ENCODE results near the gene PRKCE. TPM values are rescaled to one million over a fixed set of nuclear protein-coding genes. Genes with fewer than 3 reads are reported as not detected.

Gene PRKCE
- total RNA-seq, 4 donors from 2014 or later = 20.0 to 29.7 (median 25.2) TPM

GRCh38 chr2:45814488-45814887 lies 163.0 kb downstream of the PRKCE start:
- TF ChIP-seq CTCF (IDR thresholded peaks at IDR 0.05) = no peak
- TF ChIP-seq POLR2A (IDR thresholded peaks at IDR 0.05) = no peak
- Histone ChIP-seq H3K27me3 (no peaks in the 10 kb centered on the region), H3K9me3 (no peaks in the 10 kb centered on the region), H3K4me3 (no peak overlapping the region), H3K4me1 (no peaks in the 10 kb centered on the region), H3K27ac (peak overlapping the region in 1 of 4 donors; percentile 6), H3K36me3 (no peaks in the 10 kb centered on the region)
- no peak for DNase-seq

- no peak for TF ChIP-seq CTCF (IDR thresholded peaks at IDR 0.05)
- no peak for TF ChIP-seq POLR2A (IDR thresholded peaks at IDR 0.05)
- Histone ChIP-seq H3K27me3 (no peaks in the 10 kb centered on the region), H3K4me1 (no peaks in the 10 kb centered on the region), H3K4me3 (no peak overlapping the region), H3K36me3 (no peaks in the 10 kb centered on the region), H3K9me3 (no peaks in the 10 kb centered on the region), H3K27ac (peak overlapping the region in 1 of 4 donors; percentile 6)
- DNase-seq = no peak
Measured at GRCh38 chr2:45814951-45815621, 163.6 kb downstream of the PRKCE start.

- TF ChIP-seq POLR2A (IDR thresholded peaks at IDR 0.05) (no peak), CTCF (IDR thresholded peaks at IDR 0.05) (no peak)
- no peaks in the 10 kb centered on the region for H3K9me3 ChIP-seq
- H3K27ac ChIP-seq = no peak overlapping the region
- H3K4me3 ChIP-seq = no peak overlapping the region
- H3K36me3 ChIP-seq = no peaks in the 10 kb centered on the region
- no peak for DNase-seq
- H3K4me1 ChIP-seq = peaks cover 0 to under 1% (median 0%) of the 10 kb centered on the region in 4 donors
- no peaks in the 10 kb centered on the region for H3K27me3 ChIP-seq
Measured at GRCh38 chr2:45816272-45816671, 164.8 kb downstream of the PRKCE start.

- H3K4me1 ChIP-seq = peaks cover 0 to 12% (median 0%) of the 10 kb centered on the region in 4 donors
- no peak overlapping the region for H3K4me3 ChIP-seq
- H3K27ac ChIP-seq = no peak overlapping the region
- TF ChIP-seq CTCF (IDR thresholded peaks at IDR 0.05) (no peak), POLR2A (IDR thresholded peaks at IDR 0.05) (no peak)
- DNase-seq = no peak
- H3K27me3 ChIP-seq = no peaks in the 10 kb centered on the region
- no peaks in the 10 kb centered on the region for H3K9me3 ChIP-seq
- no peaks in the 10 kb centered on the region for H3K36me3 ChIP-seq
Measured at GRCh38 chr2:45818591-45818990, 167.1 kb downstream of the PRKCE start.

GRCh38 chr2:45820048-45820447 lies 168.6 kb downstream of the PRKCE start:
- Histone ChIP-seq H3K27me3 (no peaks in the 10 kb centered on the region), H3K27ac (no peak overlapping the region), H3K36me3 (no peaks in the 10 kb centered on the region), H3K4me1 (peaks cover 0 to 12% (median 0%) of the 10 kb centered on the region in 4 donors), H3K4me3 (no peak overlapping the region), H3K9me3 (no peaks in the 10 kb centered on the region)
- DNase-seq = no peak
- no peak for TF ChIP-seq CTCF (IDR thresholded peaks at IDR 0.05)
- no peak for TF ChIP-seq POLR2A (IDR thresholded peaks at IDR 0.05)
